Gastrocnemius medialis (tissue), 4 donors: ENCODE measurements around the gene COPRS. TPM values are rescaled to one million over a fixed set of nuclear protein-coding genes. Genes with fewer than 3 reads are reported as not detected.

Experiments
- ATAC-seq, 2 donors: fragments of 150-250 bp; one replicate each; pipeline ENCODE4 v1.9.1; 2016
- DNase-seq, 2 donors: peaks; one replicate each; pipeline ENCODE4 v3.0.0-alpha.2; 2019
- H3K27ac ChIP-seq, 4 donors: fragments of 200-600 bp; sonication (generic); 1 replicate in 1 of 4; 2 replicates in 3 of 4; pipeline ENCODE4 v1.5.1; 2016 to 2018; ENCODE audit warnings: mild to moderate bottlenecking in 2 of 4, moderate library complexity in 1 of 4
- H3K27me3 ChIP-seq, 3 donors: fragments of 200-600 bp; sonication (generic) in 2 of 3; 1 replicate in 1 of 3; 2 replicates in 2 of 3; pipeline versions ENCODE4 v1.5.1 to v1.6.0; 2016 to 2019; ENCODE audit warnings: mild to moderate bottlenecking in 1 of 3, moderate library complexity in 1 of 3
- H3K36me3 ChIP-seq, 2 donors: fragments of 200-600 bp; sonication (generic) in 1 of 2; one replicate each; pipeline ENCODE4 v1.5.1; 2017 to 2018
- H3K4me1 ChIP-seq, 2 donors: fragments of 200-600 bp; sonication (generic) in 1 of 2; one replicate each; pipeline ENCODE4 v1.5.1; 2016 to 2017; ENCODE audit warnings: mild to moderate bottlenecking in 2 of 2
- H3K4me3 ChIP-seq, 4 donors: fragments of 200-600 bp; sonication (generic) in 3 of 4; 1 replicate in 1 of 4; 2 replicates in 3 of 4; pipeline ENCODE4 v1.5.1; 2016 to 2019; ENCODE audit warnings: mild to moderate bottlenecking in 2 of 4
- H3K9me3 ChIP-seq, 3 donors: fragments of 200-600 bp; sonication (generic) in 2 of 3; 1 replicate in 1 of 3; 2 replicates in 2 of 3; pipeline ENCODE4 v1.5.1; 2016 to 2019
- CTCF ChIP-seq, 5 experiments: fragments of 450-650 bp in 3 of 5; fragments of 200-600 bp in 2 of 5; sonication (generic) in 2 of 5; IDR thresholded peaks in 4 of 5; conservative IDR thresholded peaks in 1 of 5; 1 replicate in 4 of 5; 2 replicates in 1 of 5; pipeline ENCODE4 v1.5.1; 2016 to 2019; ENCODE audit warnings: antibody characterized with exemption in 5 of 5, mild to moderate bottlenecking in 3 of 5, moderate library complexity in 3 of 5
- POLR2A ChIP-seq, 2 donors: fragments of 450-650 bp; IDR thresholded peaks; one replicate each; pipeline ENCODE4 v1.6.1; 2017; ENCODE audit warnings: antibody characterized with exemption in 2 of 2, mild to moderate bottlenecking in 2 of 2, moderate library complexity in 2 of 2
- in situ Hi-C, 4 donors: fragments of 200-750 bp; cut with MboI; loops; one replicate each; pipeline versions ENCODE4 v1.15.0 to v1.8.0; 2017; ENCODE audit warnings: low sequenced_read_pairs in 4 of 4
- intact Hi-C: fragments of 100-400 bp; cut with DNase I; formaldehyde crosslinking; loops from one replicate; pipeline ENCODE4 v1.15.1; 2023; ENCODE audit warnings: low total_unique reads
- total RNA-seq, 4 donors: library from RNA; depleted of rRNA; stranded (reverse); fragments of >200 nt; gene quantifications; one replicate each; pipeline versions ENCODE4 v1.1.0 to v1.2.3, GENCODE V29; 2016

COPRS gene
- total RNA-seq, 4 donors from 2014 or later = 43.8 to 73.9 (median 61.6) TPM

- H3K4me1 ChIP-seq = no peaks in the 10 kb centered on the region
- DNase-seq (no peak), ATAC-seq (no peak)
- no peak overlapping the region for H3K4me3 ChIP-seq
- H3K27ac ChIP-seq = no peak overlapping the region
- no peak for TF ChIP-seq CTCF (IDR thresholded peaks at IDR 0.05 in 4 of 5, conservative IDR thresholded peaks at IDR 0.05 in 1 of 5)
- TF ChIP-seq POLR2A (IDR thresholded peaks at IDR 0.05) = no peak
- peaks cover 9 to 99% of the 10 kb centered on the region in 2 donors for H3K36me3 ChIP-seq
- in situ Hi-C loops (loop anchor here in 1 of 4 donors (25.0 kb wide), 1 partner anchor 487 kb away; the partner anchor contains the start of gene ZNF207), intact Hi-C loops (no loop called here)
- no peaks in the 10 kb centered on the region for H3K27me3 ChIP-seq
- H3K9me3 ChIP-seq = no peaks in the 10 kb centered on the region
These were observed 16.0 kb upstream of the COPRS start for GRCh38 chr17:31875081-31875480.

GRCh38 chr17:31869797-31870568 lies 10.9 kb upstream of the COPRS start:
- Histone ChIP-seq H3K4me3 (no peak overlapping the region), H3K27me3 (no peaks in the 10 kb centered on the region), H3K4me1 (no peaks in the 10 kb centered on the region), H3K27ac (no peak overlapping the region), H3K36me3 (peaks cover 6 to 89% of the 10 kb centered on the region in 2 donors), H3K9me3 (no peaks in the 10 kb centered on the region)
- intact Hi-C loops = no loop called here
- TF ChIP-seq POLR2A (IDR thresholded peaks at IDR 0.05) = no peak
- TF ChIP-seq CTCF (IDR thresholded peaks at IDR 0.05 in 4 of 5, conservative IDR thresholded peaks at IDR 0.05 in 1 of 5) = no peak
- no peak for ATAC-seq
- in situ Hi-C loops = loop anchor here in 1 of 4 donors (25.0 kb wide), 1 partner anchor 433 kb away; no protein-coding TSS in a partner anchor
- no peak for DNase-seq

GRCh38 chr17:31869031-31869430 lies 10.0 kb upstream of the COPRS start:
- Histone ChIP-seq H3K27ac (no peak overlapping the region), H3K4me3 (no peak overlapping the region), H3K27me3 (no peaks in the 10 kb centered on the region), H3K36me3 (peaks cover 6 to 87% of the 10 kb centered on the region in 2 donors), H3K4me1 (no peaks in the 10 kb centered on the region), H3K9me3 (no peaks in the 10 kb centered on the region)
- intact Hi-C loops (no loop called here), in situ Hi-C loops (loop anchor here in 1 of 4 donors (25.0 kb wide), 1 partner anchor 432 kb away; no protein-coding TSS in a partner anchor)
- no peak for ATAC-seq
- TF ChIP-seq CTCF (IDR thresholded peaks at IDR 0.05 in 4 of 5, conservative IDR thresholded peaks at IDR 0.05 in 1 of 5) (no peak), POLR2A (IDR thresholded peaks at IDR 0.05) (no peak)
- DNase-seq = no peak

GRCh38 chr17:31859487-31860008 lies 504 bp upstream of the COPRS start:
- intact Hi-C loops (loop anchor here (2.0 to 5.0 kb wide), 3 partner anchors 41 to 302 kb away; partner anchors contain the start of genes SUZ12 and UTP6), in situ Hi-C loops (loop anchor here in 1 of 4 donors (25.0 kb wide), 1 partner anchor 422 kb away; no protein-coding TSS in a partner anchor)
- no peak for ATAC-seq
- no peaks in the 10 kb centered on the region for H3K9me3 ChIP-seq
- H3K36me3 ChIP-seq = peaks cover 0 to 36% of the 10 kb centered on the region in 2 donors
- peak overlapping the region; percentile 41 to 82 (median 61) for H3K4me3 ChIP-seq
- peak overlapping the region; percentile 16 to 66 (median 43) for H3K27ac ChIP-seq
- H3K4me1 ChIP-seq = peaks cover 7 to 12% of the 10 kb centered on the region in 2 donors
- TF ChIP-seq POLR2A (IDR thresholded peaks at IDR 0.05) (no peak), CTCF (IDR thresholded peaks at IDR 0.05 in 4 of 5, conservative IDR thresholded peaks at IDR 0.05 in 1 of 5) (no peak)
- no peaks in the 10 kb centered on the region for H3K27me3 ChIP-seq
- DNase-seq = no peak
